ENCODE measurements around the gene OBP2A.
"Not testable (repeated sequence)": the region's sequence is repeated elsewhere in the genome, so short reads cannot be mapped to it uniquely, and the experiment has no call there.

Gene OBP2A

DNA sequence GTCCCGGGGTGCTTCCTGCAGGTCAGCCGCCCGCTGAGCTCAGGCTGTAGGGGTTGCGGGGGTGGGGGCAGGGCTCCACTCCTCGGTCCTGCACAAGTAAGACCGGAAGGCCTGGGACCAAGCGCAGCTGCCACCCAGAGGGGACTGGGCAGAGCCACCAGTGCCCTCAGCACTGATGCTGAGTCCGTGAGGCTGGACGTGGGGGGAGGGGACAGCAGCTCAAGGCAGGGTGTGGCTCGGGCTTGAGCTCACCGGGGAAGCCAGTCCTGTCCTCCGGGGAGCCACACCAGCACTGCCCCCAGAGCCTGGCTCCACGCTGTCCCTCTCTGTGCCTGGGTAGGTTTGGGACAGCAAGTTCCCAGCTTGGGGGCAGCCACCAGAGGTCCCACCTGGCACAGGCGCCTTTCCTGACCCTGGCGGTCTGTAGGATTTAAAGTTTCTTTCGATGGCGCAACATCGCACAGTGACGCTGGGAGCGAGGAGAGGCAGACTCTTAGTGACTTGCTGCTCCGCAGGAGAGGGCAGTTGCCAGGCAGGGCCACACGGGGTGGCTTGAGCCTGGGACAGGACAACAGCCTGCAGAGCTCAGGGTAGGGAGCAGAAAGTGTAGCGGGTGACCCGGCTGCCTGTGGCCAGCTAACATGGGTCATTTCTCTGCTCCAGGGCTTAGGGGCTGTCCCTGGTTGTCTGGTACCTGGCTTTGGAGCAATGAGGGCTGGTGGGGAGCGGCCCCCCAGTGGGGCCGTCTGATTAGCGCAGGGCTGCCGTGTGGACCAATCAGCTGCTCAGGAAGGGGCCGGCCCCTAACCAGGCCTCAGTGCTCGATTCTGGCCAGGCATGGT lies 19.0 kb upstream of the OBP2A start:
- DNase-seq (ENCODE audit: low spot score) = no peak

DNA sequence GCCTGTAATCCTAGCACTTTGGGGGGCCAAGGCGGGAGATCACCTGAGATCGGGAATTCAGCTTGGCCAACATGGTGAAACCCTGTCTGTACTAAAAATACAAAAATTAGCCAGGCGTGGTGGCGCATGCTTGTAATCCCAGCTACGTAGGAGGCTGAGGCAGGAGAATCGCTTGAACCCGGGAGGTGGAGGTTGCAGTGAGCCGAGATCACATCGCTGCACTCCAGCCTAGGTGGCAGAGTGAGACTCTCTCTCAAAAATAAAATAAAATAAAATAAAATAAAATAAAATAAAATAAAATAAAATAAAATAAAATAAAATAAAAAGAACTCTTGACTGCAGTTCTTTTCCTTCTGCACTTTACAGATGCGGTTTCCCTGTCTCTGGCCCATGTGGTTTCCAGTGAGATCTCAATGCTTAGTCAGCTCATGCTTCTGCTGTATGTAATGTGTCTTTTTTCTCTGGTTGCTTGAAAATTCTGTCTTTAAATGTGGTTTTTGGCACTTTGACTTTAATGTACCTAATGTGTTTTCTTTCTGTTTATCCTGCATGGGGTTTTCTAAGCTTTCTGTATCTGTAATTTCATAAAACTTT lies 17.0 kb upstream of the OBP2A start:
- not testable (repeated sequence) for DNase-seq (ENCODE audit: low spot score)

DNA sequence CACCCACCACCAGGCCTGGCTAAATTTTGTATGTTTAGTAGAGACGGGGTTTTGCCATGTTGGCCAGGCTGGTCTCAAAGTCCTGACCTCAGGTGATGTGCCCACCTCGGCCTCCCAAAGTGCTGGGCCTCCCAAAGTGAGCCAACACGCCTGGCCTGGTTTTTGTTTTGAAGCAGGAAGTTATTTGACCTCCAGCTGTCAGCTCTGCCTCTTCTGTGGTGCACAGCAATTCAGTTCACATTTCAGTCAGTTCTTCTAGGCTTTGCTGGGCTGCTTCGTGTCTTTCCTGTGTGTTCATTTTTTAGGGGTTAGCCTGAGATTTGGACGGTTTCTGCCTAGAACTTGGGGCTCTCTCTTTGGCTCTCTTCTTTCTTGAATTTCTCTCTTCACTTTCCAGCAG lies 15.8 kb upstream of the OBP2A start:
- no peak for DNase-seq (ENCODE audit: low spot score)

DNA sequence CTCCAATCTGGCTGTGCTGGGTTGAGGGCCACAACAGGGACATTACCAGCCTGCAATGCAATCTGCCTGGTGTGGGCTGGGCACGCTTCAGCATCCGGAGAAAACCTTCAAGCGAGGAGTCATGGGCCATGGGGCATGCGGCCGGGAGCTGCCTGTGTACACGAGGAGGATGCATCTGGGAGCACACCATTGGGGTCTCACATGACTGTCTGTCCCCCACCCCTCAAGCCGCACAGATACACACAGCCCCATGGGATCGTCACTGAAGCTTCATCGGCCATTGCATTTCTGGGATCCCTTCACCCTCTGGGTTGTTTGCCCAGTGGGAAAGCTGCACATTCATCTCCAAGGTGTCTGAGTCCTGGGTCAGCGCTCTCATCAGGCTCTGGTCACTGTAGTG lies 14.8 kb upstream of the OBP2A start:
- no peak for DNase-seq (ENCODE audit: low spot score)

DNA sequence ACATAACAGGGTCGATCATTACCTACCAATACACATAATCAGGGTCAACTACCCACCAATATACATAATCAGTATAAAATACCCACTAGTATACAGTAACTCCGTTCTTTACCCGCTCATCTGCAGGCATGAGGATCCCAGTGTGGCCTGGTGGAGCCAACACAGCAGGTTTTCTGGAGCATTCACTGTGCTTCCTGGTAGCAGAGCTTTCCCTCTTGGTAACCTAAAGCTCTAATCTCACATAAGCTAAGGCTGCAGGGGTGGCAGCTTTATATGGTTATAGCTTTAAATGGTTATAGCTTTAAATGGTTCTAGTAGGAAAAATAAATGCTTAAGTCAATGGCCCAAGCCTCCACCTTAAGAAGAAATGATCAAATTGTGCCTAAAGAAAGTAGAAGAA lies 12.8 kb upstream of the OBP2A start:
- DNase-seq (ENCODE audit: low spot score) = no peak

DNA sequence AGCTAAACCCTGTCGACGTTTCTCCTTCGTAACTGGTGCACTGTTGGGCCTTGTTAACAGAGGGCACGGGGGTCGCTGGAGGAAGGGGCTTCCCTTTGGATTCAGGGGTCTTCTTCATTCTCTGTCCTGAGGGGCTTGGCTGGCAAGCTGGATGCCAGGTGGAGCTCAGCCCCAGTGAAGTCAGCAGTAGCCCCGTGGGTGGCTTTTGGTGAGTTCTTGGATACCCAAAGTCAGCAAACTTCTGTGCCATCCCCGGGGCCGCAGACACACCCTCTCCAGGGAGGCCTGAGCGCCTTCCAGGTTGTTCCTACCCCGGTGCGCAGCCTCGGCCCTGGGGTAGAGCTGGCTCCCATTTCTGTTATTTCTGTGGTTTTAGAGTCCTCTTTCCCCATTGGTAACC lies 12.3 kb upstream of the OBP2A start:
- DNase-seq (ENCODE audit: low spot score) = no peak

DNA sequence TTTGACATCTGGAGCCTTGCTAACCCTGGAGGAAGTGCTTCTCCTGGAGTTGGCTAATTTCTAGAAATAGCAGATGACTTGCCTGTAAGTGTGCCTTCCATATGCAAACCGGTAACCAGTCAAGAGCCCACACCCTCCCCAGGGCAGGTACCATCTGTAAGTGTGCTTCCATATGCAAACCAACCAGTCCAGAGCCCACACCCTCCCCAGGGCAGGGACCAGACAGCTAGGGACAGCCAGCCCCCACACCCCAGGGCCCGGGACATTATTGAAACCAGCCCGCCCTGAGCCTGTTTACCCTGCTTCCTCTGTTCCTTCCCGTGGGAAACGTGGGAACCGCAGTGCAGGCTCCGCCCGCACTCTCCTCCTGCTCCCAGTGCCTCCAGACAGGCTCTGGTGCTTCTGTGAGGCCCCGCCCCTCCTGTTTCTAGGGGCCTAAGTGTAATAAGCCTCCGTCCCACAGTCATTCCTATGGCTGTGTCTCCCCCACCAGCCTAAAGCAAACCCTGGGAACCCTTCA lies 11.7 kb upstream of the OBP2A start:
- DNase-seq (ENCODE audit: low spot score) = not testable (repeated sequence)

DNA sequence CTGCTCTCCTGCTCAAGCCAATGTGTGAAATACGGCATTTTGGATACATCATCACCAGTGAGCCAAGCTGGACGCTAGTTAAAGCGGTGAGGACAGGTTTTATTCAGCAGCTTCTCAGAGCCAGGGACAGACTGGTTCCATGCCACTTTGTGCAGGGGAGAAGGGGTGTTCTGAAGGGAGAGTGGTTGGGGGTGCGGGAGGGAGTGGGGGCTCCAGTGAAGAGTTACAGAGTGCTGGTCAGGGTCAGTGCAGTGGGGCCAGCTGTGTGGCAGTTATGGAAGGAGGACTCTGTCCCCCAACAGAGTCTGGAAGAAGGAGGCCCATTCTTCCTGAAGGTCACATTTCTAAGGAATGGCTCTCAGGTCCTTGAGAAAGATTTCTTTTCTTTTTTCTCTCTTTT lies 11.1 kb upstream of the OBP2A start:
- not testable (repeated sequence) for DNase-seq (ENCODE audit: low spot score)

DNA sequence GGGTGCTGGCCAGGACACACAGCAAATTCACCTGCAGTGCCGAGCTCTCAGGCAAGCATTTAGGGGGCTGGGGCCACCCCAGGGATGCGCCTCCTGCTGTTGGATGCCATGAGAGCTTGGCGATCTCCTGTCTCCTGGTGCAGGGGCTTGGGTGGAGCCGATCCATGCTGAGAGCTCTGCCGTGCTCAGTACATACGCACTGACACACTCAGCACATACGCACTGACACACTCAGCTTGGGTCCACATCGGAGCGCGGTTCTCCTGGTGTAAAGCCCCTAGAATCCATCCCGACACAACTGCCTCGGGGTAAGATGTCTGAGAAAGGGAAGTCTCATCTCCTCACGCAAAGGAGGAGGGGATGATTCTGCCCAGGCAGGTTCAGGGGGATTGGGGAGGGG lies 10.3 kb upstream of the OBP2A start:
- DNase-seq (ENCODE audit: low spot score) = not testable (repeated sequence)

DNA sequence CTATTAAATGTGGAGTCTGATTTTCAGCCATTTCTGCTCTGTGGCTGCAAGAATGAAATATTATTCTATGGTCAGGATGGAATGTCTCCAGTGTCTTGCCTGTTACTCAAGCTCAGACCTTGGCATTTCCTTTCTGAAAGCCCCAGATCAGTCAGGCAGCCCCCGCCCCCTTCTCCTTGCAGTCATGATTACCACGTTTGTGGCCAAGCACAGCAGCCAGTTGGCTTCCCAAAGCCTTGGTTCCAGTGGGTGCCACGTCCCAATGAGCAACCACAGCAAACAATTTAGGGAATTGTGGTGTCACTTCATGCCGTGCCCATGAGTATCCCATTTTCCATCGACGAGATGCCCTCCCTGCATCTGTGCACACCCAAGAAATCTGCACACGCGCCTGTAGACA lies 9.7 kb upstream of the OBP2A start:
- no peak for DNase-seq (ENCODE audit: low spot score)

DNA sequence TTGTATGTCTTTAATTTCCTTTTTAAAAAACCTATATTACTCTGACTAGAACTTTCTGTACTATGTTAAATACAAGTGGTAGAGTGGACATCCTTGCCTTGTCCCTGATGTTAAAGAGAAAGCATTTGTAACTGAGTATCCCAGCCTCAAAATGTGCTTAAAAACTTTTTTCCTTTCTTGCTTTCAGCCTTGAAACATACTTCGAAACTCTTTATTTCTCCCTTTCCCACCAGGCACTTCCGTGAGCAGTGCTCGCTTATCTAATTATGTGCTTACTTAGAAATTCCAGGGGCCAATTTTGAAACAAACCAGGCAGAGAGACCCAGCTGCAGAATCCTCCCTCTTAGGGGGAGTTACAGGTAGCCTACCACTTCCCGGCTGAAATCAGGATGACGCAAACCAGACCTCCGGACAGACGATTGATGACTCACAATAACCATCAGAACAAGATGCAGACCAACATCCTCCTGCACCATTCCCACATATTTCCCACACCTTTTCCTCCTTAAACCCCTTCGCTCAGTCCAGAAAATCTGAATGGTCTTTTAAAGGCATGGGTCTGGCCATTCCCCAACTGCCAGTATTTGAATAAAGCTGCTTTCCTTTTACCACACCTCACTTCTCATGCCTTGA lies 2.5 kb upstream of the OBP2A start:
- not testable (repeated sequence) for DNase-seq (ENCODE audit: low spot score)

DNA sequence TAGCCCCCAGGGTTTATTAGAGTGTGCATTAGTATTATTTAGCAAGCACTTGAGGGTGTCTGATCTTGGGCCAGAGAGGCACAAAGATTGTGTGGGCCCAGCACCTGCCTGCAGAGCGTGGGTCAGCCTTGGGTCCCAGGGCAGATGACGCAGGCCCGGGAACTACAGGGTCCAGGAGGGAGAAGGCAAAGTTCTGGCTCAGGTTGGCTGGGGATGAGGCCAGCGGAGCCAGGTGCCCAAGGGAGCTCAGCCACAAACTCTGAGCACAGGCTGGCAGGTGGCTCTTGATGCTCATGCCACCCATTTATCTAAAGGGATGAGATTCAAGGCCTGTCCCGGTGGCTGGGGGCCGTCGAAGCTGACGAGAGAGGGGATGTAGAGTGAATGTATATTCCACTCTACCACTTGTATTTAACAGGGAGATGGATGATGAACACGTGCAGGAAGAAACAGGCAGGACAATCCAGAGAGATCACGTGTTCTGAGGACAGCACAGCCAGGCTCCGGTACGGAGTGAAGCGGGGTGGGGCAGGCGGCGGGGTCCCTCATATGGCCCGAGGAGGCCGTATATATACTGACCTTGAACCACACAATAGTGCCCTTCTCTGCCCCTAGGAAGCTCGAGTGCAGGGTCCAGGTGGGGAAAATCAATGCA lies 818 bp upstream of the OBP2A start:
- no peak for DNase-seq (ENCODE audit: low spot score)

DNA sequence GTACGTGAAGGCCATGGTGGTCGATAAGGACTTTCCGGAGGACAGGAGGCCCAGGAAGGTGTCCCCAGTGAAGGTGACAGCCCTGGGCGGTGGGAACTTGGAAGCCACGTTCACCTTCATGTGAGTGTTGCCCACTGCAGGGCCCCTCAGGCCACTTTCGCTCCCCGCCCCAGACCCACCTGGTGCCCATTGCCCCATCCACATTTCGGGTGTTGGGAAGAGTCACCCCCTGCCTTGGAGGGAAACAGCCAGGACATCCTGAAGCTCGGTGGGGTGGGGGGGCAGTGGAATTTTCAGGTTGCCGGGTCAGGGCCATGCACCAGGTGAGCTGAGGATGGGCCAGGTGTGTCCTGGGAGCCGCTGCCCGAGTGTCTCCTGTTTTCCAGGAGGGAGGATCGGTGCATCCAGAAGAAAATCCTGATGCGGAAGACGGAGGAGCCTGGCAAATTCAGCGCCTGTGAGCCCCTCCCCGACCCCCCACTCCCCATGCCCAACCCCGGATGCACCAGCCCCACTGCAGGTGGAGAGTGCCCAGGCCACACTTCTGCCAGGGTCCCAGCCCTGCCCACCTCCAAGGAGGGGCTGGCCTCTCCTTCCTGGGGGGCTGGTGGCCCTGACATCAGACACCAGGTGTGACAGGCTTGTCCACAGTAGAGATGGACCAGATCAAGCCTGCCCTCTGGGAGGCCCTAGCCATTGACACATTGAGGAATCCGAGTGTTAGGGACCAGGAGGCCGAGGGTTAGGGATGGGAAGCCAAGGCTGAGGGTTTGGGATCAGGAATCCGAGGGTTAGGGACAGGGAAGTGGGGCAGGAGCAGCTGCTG lies 1.1 kb downstream of the OBP2A start:
- not testable (repeated sequence) for DNase-seq (ENCODE audit: low spot score)

DNA sequence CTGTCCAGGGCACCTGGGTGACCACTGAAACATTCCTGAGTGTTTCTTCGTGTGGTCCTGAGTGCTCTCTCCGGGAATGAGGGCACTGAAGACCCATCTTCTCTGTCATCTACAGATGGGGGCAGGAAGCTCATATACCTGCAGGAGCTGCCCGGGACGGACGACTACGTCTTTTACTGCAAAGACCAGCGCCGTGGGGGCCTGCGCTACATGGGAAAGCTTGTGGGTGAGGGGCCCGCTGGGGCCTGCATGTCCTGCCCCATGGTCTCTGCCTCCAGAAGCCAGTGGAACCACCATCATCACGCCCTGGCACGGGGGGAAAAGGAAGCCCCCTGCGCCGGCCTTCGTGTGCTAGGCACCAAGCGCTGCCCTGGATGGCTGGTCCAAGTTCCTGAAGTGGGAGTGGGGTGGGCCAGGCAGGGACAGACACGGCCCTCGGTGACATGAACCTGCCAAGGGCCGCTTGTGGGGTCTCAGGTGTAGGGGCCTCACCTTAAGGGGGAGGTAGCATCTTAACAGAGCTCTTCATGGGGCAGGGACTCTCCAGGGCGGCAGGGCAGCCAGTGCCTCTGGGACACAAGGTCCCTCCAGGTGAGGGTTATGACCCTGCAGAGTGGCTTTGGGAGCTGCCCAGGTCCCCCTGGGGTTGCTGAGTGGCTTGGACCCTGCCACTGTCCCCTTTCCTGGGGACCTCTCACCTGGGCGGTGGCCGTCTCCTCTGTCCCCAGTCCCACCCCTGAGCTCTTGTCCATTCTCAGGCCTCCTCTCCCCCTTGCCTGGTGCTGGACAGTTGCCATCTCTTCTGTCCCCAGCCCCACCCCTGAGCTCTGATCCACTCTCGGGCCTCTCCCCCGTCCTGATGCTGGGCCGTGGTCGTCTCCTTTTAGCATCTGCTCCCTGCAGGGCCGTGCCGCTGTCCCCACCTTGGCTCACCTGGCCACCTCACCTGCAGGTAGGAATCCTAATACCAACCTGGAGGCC lies 2.1 kb downstream of the OBP2A start:
- no peak for DNase-seq (ENCODE audit: low spot score)

DNA sequence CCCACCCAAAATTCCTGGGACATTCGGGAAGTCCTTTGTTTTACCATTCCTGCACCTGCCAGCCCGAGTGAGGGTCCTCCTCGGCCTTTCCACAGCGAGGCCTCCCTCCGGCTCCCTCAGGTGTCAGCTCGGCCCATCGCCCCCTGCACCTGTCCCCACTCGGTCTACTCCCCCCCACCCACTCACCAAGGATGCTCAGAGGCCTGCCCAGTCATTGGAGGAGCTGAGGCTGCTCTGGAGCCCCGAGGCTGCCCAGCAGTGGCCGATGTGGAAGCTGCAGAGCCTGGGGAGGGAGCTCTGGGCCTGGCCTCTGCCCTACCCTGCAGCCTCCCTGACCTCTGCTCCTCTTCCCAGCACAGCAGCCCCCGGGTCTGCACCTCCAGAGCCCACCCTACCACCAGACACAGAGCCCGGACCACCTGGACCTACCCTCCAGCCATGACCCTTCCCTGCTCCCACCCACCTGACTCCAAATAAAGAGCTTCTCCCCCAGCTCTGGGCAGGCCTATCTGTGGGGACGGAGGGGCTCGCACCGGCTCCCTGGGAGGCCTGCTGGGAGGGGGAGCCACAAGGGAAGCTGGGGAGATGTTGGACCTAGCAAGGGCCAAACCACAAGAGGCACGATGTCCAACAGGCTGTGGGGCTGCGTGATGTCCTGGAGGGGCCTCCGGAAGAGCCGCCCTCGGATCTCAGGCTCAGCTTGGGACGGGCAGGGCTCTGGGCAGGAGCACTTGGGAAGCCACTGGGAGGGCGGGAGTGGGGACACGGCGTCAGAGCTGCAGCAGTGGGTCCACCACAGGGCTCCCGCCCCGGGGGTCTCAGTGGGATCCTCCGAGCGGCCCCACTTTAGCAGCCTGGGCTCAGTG lies 3.8 kb downstream of the OBP2A start:
- not testable (repeated sequence) for DNase-seq (ENCODE audit: low spot score)

DNA sequence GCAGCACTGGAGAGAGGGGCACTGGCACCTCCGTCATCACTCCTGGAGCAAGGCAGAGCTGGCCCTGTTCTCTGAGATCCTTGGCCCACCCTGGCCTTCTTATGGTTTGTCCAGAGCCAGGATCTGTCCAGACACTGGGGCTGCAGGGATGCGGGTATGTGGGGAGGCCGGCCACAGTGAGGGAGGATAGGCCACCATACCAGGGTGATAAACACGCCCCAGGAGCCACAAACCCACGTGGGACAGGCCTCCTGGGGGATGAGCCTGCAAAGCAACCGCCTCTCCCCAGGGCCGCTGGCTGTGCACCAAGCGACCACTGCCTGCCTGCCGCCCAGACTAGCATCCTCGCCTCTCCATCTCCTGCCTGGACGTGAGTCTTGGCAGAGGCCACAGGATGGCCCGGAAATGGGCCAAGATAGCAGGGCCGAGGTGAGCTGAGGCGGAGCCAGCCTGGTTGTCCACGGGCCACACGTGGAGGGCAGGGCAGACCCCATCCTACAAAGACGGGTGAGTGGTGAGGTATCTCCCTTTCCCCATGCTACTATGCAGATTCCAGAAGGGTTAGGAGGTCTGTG lies 4.5 kb downstream of the OBP2A start:
- DNase-seq (ENCODE audit: low spot score) = no peak

DNA sequence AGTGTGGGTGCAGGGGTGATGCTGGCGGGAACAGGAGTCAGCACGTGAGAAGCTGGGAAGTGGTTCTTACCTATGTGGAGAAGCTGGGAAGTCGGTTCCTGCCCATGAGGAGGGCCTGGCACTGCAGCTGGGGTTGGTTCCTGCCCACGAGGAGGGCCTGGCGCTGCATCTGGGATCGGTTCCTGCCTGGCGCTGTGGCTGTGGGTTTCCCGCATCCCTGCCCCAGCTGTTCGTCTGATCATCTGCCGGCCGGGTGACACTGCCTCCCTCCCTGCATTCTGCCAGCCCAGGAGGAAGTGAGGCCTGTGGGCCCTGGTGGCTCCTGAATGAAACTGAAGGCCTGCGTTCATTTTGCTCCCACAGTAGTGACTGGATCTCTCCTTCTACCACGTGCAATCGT lies 5.1 kb downstream of the OBP2A start:
- DNase-seq (ENCODE audit: low spot score) = no peak

DNA sequence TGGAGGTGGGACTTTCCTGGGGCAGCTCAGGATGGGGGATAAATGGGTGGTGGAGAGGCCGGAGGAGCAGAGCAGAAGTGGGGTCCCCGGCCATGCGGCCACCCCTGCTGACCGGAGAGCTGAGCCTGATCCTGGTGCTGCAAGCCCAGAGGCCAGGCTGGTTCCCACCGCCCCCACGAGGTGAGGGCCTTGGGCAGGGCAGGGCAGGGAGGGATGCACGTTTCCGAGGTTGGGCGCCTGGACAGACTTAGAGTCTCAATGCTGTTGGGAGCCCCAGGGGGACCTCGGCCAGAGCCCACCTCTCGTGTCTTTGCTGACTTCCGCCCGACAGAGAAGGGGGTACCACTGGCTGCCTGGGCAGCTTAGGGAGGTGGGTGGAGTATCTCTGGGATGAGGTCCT lies 5.5 kb downstream of the OBP2A start:
- DNase-seq (ENCODE audit: low spot score) = no peak

All from hematopoietic multipotent progenitor cell treated with erythropoietin and hydrocortisone succinate and interleukin-3 and kit ligand, for 15 days (in vitro differentiated cells).